Measurements from ENCODE around the gene AADAC.

DNA sequence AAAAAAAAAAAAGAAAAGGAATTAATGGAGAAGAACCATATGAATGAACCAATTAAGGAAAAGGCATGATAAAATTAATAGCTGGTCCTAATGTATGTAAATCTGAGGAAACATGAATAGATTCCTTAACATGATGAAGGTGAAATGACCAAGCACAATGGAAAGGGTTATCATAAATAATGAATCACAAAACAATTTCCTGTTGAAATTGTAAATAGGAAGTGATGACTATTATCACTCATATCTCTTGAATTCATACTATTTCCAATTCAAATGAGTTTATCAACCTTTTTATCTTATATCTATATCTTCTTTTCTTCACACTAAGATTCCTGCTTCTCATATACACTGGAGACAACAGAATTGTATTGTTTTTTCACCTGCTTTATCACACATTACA is 48.2 kb upstream of the AADAC start:
- TF ChIP-seq POLR2A (IDR thresholded peaks at IDR 0.05), result no peak
- TF ChIP-seq, protein P1, sequence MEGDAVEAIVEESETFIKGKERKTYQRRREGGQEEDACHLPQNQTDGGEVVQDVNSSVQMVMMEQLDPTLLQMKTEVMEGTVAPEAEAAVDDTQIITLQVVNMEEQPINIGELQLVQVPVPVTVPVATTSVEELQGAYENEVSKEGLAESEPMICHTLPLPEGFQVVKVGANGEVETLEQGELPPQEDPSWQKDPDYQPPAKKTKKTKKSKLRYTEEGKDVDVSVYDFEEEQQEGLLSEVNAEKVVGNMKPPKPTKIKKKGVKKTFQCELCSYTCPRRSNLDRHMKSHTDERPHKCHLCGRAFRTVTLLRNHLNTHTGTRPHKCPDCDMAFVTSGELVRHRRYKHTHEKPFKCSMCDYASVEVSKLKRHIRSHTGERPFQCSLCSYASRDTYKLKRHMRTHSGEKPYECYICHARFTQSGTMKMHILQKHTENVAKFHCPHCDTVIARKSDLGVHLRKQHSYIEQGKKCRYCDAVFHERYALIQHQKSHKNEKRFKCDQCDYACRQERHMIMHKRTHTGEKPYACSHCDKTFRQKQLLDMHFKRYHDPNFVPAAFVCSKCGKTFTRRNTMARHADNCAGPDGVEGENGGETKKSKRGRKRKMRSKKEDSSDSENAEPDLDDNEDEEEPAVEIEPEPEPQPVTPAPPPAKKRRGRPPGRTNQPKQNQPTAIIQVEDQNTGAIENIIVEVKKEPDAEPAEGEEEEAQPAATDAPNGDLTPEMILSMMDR (IDR thresholded peaks at IDR 0.05), result no peak

Measured in lower leg skin (tissue), 3 donors.